Hepatocyte (in vitro differentiated cells): Measurements from ENCODE around the gene RREB1. TPM values are rescaled to one million over a fixed set of nuclear protein-coding genes. Genes with fewer than 3 reads are reported as not detected.

Experiments
- DNase-seq: peaks from one replicate; pipeline ENCODE4 v3.0.0-alpha.2; 2016; ENCODE audit warnings: low spot score
- H2AFZ ChIP-seq: fragments of 200-600 bp; sonication (generic); 2 replicates; pipeline ENCODE4 v1.6.0; 2016; ENCODE audit warnings: antibody characterized with exemption, mild to moderate bottlenecking
- H3K27ac ChIP-seq: fragments of 200-600 bp; sonication (generic); 2 replicates; pipeline ENCODE4 v1.5.1; 2016; ENCODE audit warnings: mild to moderate bottlenecking
- H3K27me3 ChIP-seq: fragments of 200-600 bp; sonication (generic); 2 replicates; pipeline ENCODE4 v1.6.1; 2016
- H3K36me3 ChIP-seq: fragments of 200-600 bp; sonication (generic); replicated peaks from 2 replicates; pipeline ENCODE4 v1.5.1; 2016; ENCODE audit warnings: low read depth; ENCODE audit not compliant: insufficient read depth
- H3K4me1 ChIP-seq: fragments of 200-600 bp; sonication (generic); 2 replicates; pipeline ENCODE4 v1.5.1; 2016; ENCODE audit warnings: mild to moderate bottlenecking, moderate library complexity; ENCODE audit not compliant: insufficient read depth
- H3K4me2 ChIP-seq: fragments of 200-600 bp; sonication (generic); 2 replicates; pipeline ENCODE4 v1.6.0; 2016
- H3K4me3 ChIP-seq: fragments of 200-600 bp; sonication (generic); 2 replicates; pipeline ENCODE4 v1.5.1; 2016; ENCODE audit warnings: mild to moderate bottlenecking
- H3K79me2 ChIP-seq: fragments of 200-600 bp; sonication (generic); 2 replicates; pipeline ENCODE4 v1.6.0; 2017; ENCODE audit warnings: mild to moderate bottlenecking
- H3K9me2 ChIP-seq: fragments of 200-600 bp; sonication (generic); replicated peaks from 2 replicates; pipeline ENCODE4 v1.6.0; 2017; ENCODE audit warnings: mild to moderate bottlenecking; ENCODE audit not compliant: insufficient read depth
- H3K9me3 ChIP-seq: fragments of 200-600 bp; sonication (generic); 2 replicates; pipeline ENCODE4 v1.5.1; 2016; ENCODE audit warnings: low read depth, mild to moderate bottlenecking
- H4K20me1 ChIP-seq: fragments of 200-600 bp; sonication (generic); 2 replicates; pipeline ENCODE4 v1.6.0; 2016; ENCODE audit warnings: mild to moderate bottlenecking; ENCODE audit not compliant: insufficient read depth, poor library complexity, severe bottlenecking
- CTCF ChIP-seq: fragments of 200-600 bp; sonication (generic); IDR thresholded peaks from 2 replicates; pipeline ENCODE4 v1.5.1; 2016; ENCODE audit warnings: antibody characterized with exemption, mild to moderate bottlenecking; ENCODE audit not compliant: poor library complexity
- EZH2 ChIP-seq: fragments of 200-600 bp; sonication (generic); IDR thresholded peaks from 2 replicates; pipeline ENCODE4 v1.6.1; 2016; ENCODE audit warnings: antibody characterized with exemption, mild to moderate bottlenecking, borderline replicate concordance
- EZH2phosphoT487 ChIP-seq: fragments of 200-600 bp; sonication (generic); IDR thresholded peaks from one replicate; pipeline ENCODE4 v1.6.1; 2018; ENCODE audit warnings: antibody characterized with exemption, mild to moderate bottlenecking, low read depth, moderate library complexity; ENCODE audit not compliant: unreplicated experiment, severe bottlenecking
- WGBS: methylation state at CpG from one replicate; pipeline ENCODE4 v1.1.6; 2016; ENCODE audit warnings: low lambda C conversion rate; ENCODE audit errors: missing lambda C conversion rate; 5-methylcytosine and 5-hydroxymethylcytosine counted together
- polyA plus RNA-seq: library from polyadenylated mRNA; unstranded; fragments of >200 nt; fragmentation: Nextera tagmentation; extraction: Ambion mirVana; gene quantifications from 2 replicates; pipeline ENCODE4 v1.2.1, GENCODE V29; 2016
- total RNA-seq: library from RNA; depleted of rRNA; stranded (reverse); fragments of >200 nt; gene quantifications from 2 replicates; pipeline ENCODE4 v1.2.3, GENCODE V29; 2014

The RREB1 gene
- total and polyA plus RNA-seq, 2 experiments from 2014 or later = 15.2 to 28.7 TPM

DNA sequence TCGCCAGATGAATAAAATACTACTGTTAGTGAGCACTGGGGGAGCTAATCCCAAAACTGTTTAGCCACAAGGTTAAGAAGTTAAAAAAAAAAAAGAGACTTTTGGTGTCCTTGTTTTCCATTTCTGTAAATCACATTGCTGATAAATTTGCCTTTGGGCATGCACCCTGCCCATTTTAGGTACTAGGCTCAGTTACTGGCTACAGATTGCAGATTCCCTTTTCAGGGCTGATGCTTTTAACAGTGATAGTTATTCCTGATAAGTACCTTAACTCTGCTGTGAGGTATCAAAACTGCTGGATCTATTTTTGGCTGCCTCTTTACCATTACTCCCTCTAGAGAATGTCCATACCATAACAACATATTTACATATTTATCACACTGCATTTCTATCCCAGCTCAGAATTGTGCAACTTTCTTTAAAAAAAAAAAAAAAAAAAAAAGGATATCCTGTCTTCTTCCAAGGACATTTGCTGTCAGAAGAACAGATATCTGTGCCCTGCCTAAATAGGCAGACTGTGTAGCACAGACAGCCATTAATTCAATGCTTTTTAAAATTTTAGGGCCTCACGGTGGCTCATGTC is 110.7 kb downstream of the RREB1 start:
- no peaks in the 10 kb centered on the region for H3K36me3 ChIP-seq
- no peak overlapping the region for H3K4me3 ChIP-seq
- no peaks in the 10 kb centered on the region for H3K9me3 ChIP-seq
- no peak for TF ChIP-seq CTCF
- TF ChIP-seq EZH2 = no peak
- no peak for TF ChIP-seq EZH2phosphoT487
- H3K27ac ChIP-seq = no peak overlapping the region
- no peaks in the 10 kb centered on the region for H4K20me1 ChIP-seq
- WGBS = 90% methylated on average over 2 of the region's 2 CpGs
- H3K4me2 ChIP-seq = no peak overlapping the region
- H3K27me3 ChIP-seq = no peaks in the 10 kb centered on the region
- H3K4me1 ChIP-seq = no peaks in the 10 kb centered on the region
- H3K79me2 ChIP-seq = peaks cover 5% of the 10 kb centered on the region
- DNase-seq = no peak
- no peak overlapping the region for H2AFZ ChIP-seq
- no peaks in the 10 kb centered on the region for H3K9me2 ChIP-seq

DNA sequence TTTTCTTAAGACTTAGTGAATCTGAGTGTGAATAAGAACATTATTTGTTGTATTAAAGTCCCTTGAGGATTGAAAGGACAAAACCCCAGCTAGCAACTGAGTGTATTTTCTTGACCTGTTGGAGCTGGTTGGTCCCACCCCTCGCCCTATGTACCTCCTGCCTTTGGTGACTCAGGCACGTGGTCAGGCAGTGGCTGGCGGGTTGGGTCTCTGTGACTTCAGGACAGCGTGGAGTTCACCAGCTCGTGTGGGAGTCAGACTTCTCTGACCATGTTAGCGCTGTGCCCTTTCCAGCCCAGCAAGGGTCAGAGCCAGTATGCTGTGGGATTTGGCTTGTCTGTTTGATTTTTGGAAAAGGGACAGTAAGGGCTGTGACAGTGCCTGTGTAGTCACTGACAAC is 111.5 kb downstream of the RREB1 start:
- peak; percentile 37 for DNase-seq
- H3K4me1 ChIP-seq = no peaks in the 10 kb centered on the region
- no peaks in the 10 kb centered on the region for H3K9me3 ChIP-seq
- H2AFZ ChIP-seq = no peak overlapping the region
- H3K79me2 ChIP-seq = peaks cover 5% of the 10 kb centered on the region
- no peaks in the 10 kb centered on the region for H3K27me3 ChIP-seq
- H3K4me3 ChIP-seq = no peak overlapping the region
- TF ChIP-seq EZH2phosphoT487 (no peak), EZH2 (no peak), CTCF (no peak)
- H3K36me3 ChIP-seq = no peaks in the 10 kb centered on the region
- 91% methylated on average over 6 of the region's 6 CpGs for WGBS
- no peak overlapping the region for H3K4me2 ChIP-seq
- no peaks in the 10 kb centered on the region for H4K20me1 ChIP-seq
- H3K27ac ChIP-seq = no peak overlapping the region
- H3K9me2 ChIP-seq = no peaks in the 10 kb centered on the region

GRCh38 chr6:7222197-7222596 is 114.4 kb downstream of the RREB1 start:
- H3K27me3 ChIP-seq = no peaks in the 10 kb centered on the region
- no peak overlapping the region for H2AFZ ChIP-seq
- H3K4me1 ChIP-seq = no peaks in the 10 kb centered on the region
- 90% methylated on average over 5 of the region's 5 CpGs for WGBS
- no peaks in the 10 kb centered on the region for H3K9me2 ChIP-seq
- no peak for DNase-seq
- H3K4me2 ChIP-seq = no peak overlapping the region
- no peak overlapping the region for H3K4me3 ChIP-seq
- no peak overlapping the region for H3K27ac ChIP-seq
- no peaks in the 10 kb centered on the region for H3K36me3 ChIP-seq
- no peaks in the 10 kb centered on the region for H4K20me1 ChIP-seq
- no peaks in the 10 kb centered on the region for H3K9me3 ChIP-seq
- TF ChIP-seq EZH2phosphoT487 (no peak), CTCF (no peak), EZH2 (no peak)
- H3K79me2 ChIP-seq = peaks cover 5% of the 10 kb centered on the region

DNA sequence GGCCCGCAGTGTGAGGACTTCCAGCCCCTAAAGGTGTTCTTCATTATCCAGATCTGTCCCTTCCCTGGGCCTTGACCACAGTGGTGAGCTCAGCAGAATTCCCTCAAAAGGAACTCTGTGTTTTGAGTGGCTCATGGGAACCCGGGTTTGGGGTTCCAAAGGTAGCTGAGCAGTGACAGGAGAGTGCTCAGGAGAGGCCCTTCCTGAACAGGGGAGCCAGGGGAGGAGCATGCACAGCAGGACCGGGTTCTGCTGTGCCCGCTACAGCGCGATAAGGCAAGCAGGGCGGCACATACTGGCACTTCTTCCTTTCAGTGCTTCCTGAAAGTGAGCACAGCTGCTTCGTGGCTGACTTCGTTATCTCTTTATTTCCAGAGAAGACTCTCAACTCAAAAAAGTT is 117.0 kb downstream of the RREB1 start:
- TF ChIP-seq EZH2 (no peak), EZH2phosphoT487 (no peak), CTCF (no peak)
- Histone ChIP-seq H3K27me3 (no peaks in the 10 kb centered on the region), H2AFZ (no peak overlapping the region), H3K4me2 (no peak overlapping the region), H3K4me1 (no peaks in the 10 kb centered on the region), H3K79me2 (peaks cover 2% of the 10 kb centered on the region), H3K9me3 (no peaks in the 10 kb centered on the region), H3K27ac (no peak overlapping the region), H3K4me3 (no peak overlapping the region), H3K36me3 (no peaks in the 10 kb centered on the region), H4K20me1 (no peaks in the 10 kb centered on the region), H3K9me2 (no peaks in the 10 kb centered on the region)
- WGBS = 98% methylated on average over 9 of the region's 9 CpGs
- DNase-seq = no peak
